ENCODE results near the gene API5. TPM values are rescaled to one million over a fixed set of nuclear protein-coding genes. Genes with fewer than 3 reads are reported as not detected.

API5 gene
- total RNA-seq, 1 experiment from 2014 or later = 142 TPM

DNA sequence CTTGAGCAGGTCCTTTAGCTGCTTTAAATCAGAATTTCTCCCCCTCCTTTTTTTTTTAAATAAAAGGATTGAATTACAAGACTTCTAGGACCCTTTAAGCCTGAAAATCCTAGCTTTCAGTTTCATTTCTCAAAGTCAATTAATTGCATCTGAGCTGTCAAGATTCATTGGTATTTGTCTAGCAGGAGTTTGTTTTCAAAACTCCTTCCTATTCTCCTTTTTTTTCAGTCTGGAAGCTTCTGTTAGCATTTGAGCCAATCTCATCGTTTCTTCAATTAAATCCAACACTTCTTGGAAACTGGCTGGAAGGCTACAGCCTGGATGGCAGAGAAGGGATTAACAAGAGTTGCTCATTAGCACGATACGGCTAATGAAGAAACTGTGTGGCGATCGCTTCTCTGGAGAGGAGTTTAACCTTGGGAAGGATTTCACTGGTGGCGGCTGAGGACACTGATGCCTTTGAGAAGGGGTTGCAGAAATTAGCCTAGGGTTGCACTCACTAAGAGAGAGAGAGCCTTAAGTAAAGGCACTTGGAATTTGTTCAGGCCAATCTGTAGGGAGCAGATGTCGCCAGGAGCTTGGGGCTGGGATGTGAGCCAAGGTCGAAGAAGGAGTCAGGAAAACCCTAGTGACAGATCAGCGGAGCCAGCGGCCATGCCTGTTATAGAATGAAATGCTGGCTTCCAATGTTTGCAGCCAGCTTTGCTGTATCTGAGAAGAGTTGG lies 43.8 kb upstream of the API5 start:
- Mint-ChIP-seq H3K4me1 (peaks cover 16% of the 10 kb centered on the region), H3K4me3 (no peak overlapping the region), H3K36me3 (no peaks in the 10 kb centered on the region), H3K27me3 (ENCODE audit: low read depth) (no peaks in the 10 kb centered on the region), H3K9me3 (peaks cover 9% of the 10 kb centered on the region), H3K27ac (no peak overlapping the region)
- DNase-seq (ENCODE audit: low spot score) = no peak
- no peak for ATAC-seq
- ChIA-PET POLR2A (no interaction called here), CTCF (interaction anchor here (1.5 kb wide), 2 partner anchors 13 to 14 kb away, joined by 4 to 6 read pairs; no protein-coding TSS in a partner anchor)
- TF ChIP-seq ZNF138 (CRISPR knock-in tag; conservative IDR thresholded peaks at IDR 0.05) = no peak
- TF ChIP-seq GTF2I (CRISPR knock-in tag; conservative IDR thresholded peaks at IDR 0.05) = no peak
- TF ChIP-seq, protein P1, sequence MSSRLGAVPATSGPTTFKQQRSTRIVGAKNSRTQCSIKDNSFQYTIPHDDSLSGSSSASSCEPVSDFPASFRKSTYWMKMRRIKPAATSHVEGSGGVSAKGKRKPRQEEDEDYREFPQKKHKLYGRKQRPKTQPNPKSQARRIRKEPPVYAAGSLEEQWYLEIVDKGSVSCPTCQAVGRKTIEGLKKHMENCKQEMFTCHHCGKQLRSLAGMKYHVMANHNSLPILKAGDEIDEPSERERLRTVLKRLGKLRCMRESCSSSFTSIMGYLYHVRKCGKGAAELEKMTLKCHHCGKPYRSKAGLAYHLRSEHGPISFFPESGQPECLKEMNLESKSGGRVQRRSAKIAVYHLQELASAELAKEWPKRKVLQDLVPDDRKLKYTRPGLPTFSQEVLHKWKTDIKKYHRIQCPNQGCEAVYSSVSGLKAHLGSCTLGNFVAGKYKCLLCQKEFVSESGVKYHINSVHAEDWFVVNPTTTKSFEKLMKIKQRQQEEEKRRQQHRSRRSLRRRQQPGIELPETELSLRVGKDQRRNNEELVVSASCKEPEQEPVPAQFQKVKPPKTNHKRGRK (CRISPR knock-in tag; IDR thresholded peaks at IDR 0.05; ENCODE audit: borderline replicate concordance) = no peak
- TF ChIP-seq CBFB (CRISPR knock-in tag; IDR thresholded peaks at IDR 0.05; ENCODE audit: low read depth) = no peak
- no peak for TF ChIP-seq SP1 (CRISPR knock-in tag; conservative IDR thresholded peaks at IDR 0.05)

DNA sequence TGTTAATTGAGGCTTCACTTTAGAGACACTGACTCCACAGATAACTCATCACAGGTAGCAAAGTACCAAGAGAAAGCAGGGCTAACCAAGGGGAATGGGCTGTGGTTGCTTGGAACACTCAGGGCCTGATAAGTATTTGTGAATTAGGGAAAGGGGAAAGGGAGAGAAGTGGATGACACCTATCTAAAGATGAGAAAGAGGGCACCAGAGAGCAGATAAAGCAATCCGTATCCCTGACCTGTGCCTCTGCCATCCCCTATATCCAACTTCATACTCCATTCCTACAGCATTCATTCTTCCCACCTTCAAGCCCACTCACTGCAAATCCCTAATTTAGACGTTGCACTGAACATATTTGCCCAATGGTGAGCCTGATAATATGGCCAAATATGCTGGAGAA lies 43.0 kb upstream of the API5 start:
- Mint-ChIP-seq H3K27ac (no peak overlapping the region), H3K36me3 (peaks cover 6% of the 10 kb centered on the region), H3K9me3 (peaks cover 16% of the 10 kb centered on the region), H3K4me3 (peak overlapping the region; percentile 34; the same call in 1 of the 2 replicates), H3K4me1 (peaks cover 16% of the 10 kb centered on the region), H3K27me3 (ENCODE audit: low read depth) (no peaks in the 10 kb centered on the region; the same call in 1 of the 2 replicates)
- CTCF ChIA-PET = interaction anchor here (0.8 to 1.5 kb wide), 4 partner anchors 10 to 91 kb away, joined by 3 to 9 read pairs (median 7); no protein-coding TSS in a partner anchor
- no peak for TF ChIP-seq CREM (CRISPR knock-in tag; IDR thresholded peaks at IDR 0.05)
- no peak for TF ChIP-seq FOXP1 (CRISPR knock-in tag; IDR thresholded peaks at IDR 0.05; ENCODE audit: borderline replicate concordance)
- TF ChIP-seq IRF2 (CRISPR knock-in tag; IDR thresholded peaks at IDR 0.05; ENCODE audit: borderline replicate concordance, low read depth) = no peak
- TF ChIP-seq, protein P2, sequence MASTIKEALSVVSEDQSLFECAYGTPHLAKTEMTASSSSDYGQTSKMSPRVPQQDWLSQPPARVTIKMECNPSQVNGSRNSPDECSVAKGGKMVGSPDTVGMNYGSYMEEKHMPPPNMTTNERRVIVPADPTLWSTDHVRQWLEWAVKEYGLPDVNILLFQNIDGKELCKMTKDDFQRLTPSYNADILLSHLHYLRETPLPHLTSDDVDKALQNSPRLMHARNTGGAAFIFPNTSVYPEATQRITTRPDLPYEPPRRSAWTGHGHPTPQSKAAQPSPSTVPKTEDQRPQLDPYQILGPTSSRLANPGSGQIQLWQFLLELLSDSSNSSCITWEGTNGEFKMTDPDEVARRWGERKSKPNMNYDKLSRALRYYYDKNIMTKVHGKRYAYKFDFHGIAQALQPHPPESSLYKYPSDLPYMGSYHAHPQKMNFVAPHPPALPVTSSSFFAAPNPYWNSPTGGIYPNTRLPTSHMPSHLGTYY (CRISPR knock-in tag; IDR thresholded peaks at IDR 0.05) = no peak
- no peak for TF ChIP-seq STAT6 (CRISPR knock-in tag; conservative IDR thresholded peaks at IDR 0.05; ENCODE audit: low read depth)
- TF ChIP-seq, protein P1 (CRISPR knock-in tag; IDR thresholded peaks at IDR 0.05; ENCODE audit: borderline replicate concordance) = no peak
- DNase-seq (ENCODE audit: low spot score) (no peak), ATAC-seq (peak; percentile 89)
- POLR2A ChIA-PET = no interaction called here

DNA sequence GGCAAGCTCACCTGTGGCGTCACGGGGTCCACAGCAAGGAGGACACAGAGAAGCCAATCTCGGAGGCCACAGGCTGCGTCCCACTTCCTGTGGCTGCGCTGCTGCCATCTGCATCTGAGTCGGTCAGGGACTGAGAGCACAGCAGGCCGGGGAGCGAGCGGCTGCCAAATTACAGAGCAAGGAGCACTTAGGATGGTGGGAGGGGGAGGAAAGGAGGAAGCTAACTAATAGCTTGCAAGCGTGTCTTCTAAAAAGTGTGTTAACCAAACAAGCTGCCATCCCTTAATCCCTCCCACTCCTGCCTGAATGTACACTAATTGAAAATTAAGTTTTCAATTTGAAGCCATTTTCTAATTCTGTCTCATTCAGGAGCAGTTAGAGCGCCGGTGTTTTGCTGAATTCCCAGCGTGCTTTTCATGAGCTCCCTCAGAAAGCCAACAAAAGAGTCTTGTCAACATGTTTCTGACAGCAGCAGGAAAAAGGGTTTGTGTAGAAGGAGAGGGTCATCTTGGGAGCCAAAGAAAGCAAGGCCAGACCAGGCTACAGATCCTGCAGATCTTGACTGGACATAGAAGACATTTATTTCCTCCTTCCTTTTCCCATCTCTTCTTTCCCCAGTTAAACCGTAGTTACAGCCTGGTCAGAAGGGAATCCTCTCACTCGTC lies 42.4 kb upstream of the API5 start:
- H3K4me3 Mint-ChIP-seq = peak overlapping the region; percentile 34; the same call in 1 of the 2 replicates
- ChIA-PET POLR2A (interaction anchor here (1.0 kb wide), 1 partner anchor 42 kb away, joined by 3 read pairs; no protein-coding TSS in a partner anchor), CTCF (interaction anchor here (0.8 to 1.5 kb wide), 6 partner anchors 9 to 90 kb away, joined by 3 to 9 read pairs (median 4); no protein-coding TSS in a partner anchor)
- ATAC-seq (peak; percentile 84), DNase-seq (ENCODE audit: low spot score) (peak; percentile 30)
- H3K27me3 Mint-ChIP-seq (ENCODE audit: low read depth) = no peaks in the 10 kb centered on the region; the same call in 1 of the 2 replicates
- peaks cover 12% of the 10 kb centered on the region for H3K36me3 Mint-ChIP-seq
- peaks cover 22% of the 10 kb centered on the region for H3K9me3 Mint-ChIP-seq
- peaks cover 16% of the 10 kb centered on the region for H3K4me1 Mint-ChIP-seq
- no peak overlapping the region for H3K27ac Mint-ChIP-seq
- TF ChIP-seq RELA (CRISPR knock-in tag; IDR thresholded peaks at IDR 0.05; ENCODE audit: borderline replicate concordance) = no peak
- TF ChIP-seq HMGA2 (CRISPR knock-in tag; IDR thresholded peaks at IDR 0.05) = no peak
- no peak for TF ChIP-seq SOX15 (CRISPR knock-in tag; IDR thresholded peaks at IDR 0.05)
- no peak for TF ChIP-seq ZNF396 (CRISPR knock-in tag; IDR thresholded peaks at IDR 0.05; ENCODE audit: borderline replicate concordance)
- TF ChIP-seq IRF2 (CRISPR knock-in tag; IDR thresholded peaks at IDR 0.05; ENCODE audit: borderline replicate concordance, low read depth) = no peak
- TF ChIP-seq, protein P3, sequence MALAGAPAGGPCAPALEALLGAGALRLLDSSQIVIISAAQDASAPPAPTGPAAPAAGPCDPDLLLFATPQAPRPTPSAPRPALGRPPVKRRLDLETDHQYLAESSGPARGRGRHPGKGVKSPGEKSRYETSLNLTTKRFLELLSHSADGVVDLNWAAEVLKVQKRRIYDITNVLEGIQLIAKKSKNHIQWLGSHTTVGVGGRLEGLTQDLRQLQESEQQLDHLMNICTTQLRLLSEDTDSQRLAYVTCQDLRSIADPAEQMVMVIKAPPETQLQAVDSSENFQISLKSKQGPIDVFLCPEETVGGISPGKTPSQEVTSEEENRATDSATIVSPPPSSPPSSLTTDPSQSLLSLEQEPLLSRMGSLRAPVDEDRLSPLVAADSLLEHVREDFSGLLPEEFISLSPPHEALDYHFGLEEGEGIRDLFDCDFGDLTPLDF (CRISPR knock-in tag; IDR thresholded peaks at IDR 0.05) = no peak
- TF ChIP-seq TEAD1 (CRISPR knock-in tag; IDR thresholded peaks at IDR 0.05) = no peak
- no peak for TF ChIP-seq SMAD3 (CRISPR knock-in tag; IDR thresholded peaks at IDR 0.05; ENCODE audit: borderline replicate concordance)
- no peak for TF ChIP-seq MLX (CRISPR knock-in tag; IDR thresholded peaks at IDR 0.05)

Data from WTC11 (cell line).